Bone marrow (tissue), 2 donors: ENCODE data around the gene EPX.

Source experiments
- DNase-seq, 2 donors: peaks; one replicate each; lab custom pipeline; 2025; lab: John Stamatoyannopoulos, UW

Gene EPX

GRCh38 chr17:58252141-58252540 lies 59.6 kb downstream of the EPX start:
- no peak for DNase-seq

DNA sequence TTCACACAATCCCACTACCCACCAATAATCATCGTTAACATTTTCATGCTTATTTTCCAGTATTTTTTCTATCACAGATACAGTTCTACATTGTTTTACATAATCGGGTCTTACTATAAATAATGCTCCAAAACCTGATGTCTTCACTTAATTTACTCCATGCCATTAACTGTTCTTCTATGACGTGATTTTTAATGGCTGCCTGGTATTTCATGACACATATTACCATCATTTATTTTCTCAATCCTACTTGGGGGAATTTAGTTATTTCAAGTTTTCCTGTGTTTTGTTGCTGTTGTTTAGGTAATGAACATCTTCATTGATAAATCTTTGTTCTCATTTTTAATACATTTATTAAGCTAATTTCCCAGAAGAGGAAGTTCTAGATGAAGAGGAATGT lies 60.6 kb downstream of the EPX start:
- no peak for DNase-seq
